Vagina (tissue), 2 donors: ENCODE data around the gene MYO9A.

Source experiments
- CTCF ChIP-seq, 3 experiments: fragments of 450-650 bp in 2 of 3; fragments of 200-600 bp in 1 of 3; sonication (generic) in 1 of 3; IDR thresholded peaks; one replicate each; pipeline ENCODE4 v1.5.1; 2017 to 2019; ENCODE audit warnings: antibody characterized with exemption in 3 of 3, mild to moderate bottlenecking in 2 of 3, moderate library complexity in 2 of 3
- POLR2A ChIP-seq, 2 donors: fragments of 450-650 bp; IDR thresholded peaks; one replicate each; pipeline ENCODE4 v1.6.1; 2017; ENCODE audit warnings: antibody characterized with exemption in 2 of 2, mild to moderate bottlenecking in 2 of 2, moderate library complexity in 2 of 2

DNA sequence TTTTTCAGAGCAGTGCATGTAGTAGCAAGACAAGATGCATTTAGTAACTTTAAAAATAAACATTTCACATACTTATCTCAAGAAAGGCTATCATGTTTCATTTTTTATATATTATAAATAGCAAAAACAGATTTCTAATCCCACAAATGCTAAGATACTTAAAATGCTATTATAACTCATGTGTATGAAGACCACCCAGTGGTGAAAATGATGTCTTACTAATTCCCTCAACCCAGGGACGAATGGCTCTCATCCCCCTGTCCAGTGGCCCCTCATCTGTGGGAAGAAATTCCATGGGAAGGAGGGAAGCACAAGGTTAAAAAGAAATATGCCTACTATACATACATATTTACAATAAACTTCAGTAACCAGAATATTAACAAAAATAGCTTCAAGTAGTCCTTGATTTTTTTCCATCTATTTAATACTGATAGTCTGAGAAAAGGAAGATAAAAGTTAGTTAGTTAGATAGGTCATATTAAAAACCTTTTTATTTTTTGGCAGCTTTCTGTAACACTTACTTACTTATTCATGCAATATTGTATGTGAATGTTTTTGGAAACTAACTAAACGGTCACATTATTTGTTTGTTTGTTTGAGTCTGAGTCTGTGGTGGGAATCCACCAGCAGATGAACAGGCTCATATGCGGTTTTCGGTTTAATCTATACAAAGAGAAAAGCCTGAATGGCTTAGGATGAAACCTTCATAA is 292.8 kb downstream of the MYO9A start:
- TF ChIP-seq POLR2A (IDR thresholded peaks at IDR 0.05) (no peak), CTCF (IDR thresholded peaks at IDR 0.05) (no peak)
